ENCODE results near the gene TAF4B.

DNA sequence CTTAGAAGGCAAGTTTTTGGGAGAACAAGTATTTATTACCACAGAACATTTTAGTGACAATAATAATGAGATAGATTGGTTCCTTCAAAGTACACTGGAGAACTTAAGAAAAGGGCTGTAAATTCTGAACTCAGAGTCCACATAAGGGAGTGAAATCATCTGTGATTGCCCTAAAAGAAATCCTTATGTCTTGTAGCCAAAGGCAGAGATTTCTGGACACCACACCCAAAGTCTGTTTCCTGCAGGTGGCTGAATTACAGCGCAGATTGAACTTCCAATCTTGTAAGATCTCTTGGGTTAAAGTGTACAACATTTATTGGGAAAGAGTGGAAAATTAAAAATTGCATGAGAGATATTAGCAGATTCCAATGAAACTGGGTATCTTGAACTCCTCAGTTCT lies 143.8 kb downstream of the TAF4B start:
- TF ChIP-seq, protein P1, sequence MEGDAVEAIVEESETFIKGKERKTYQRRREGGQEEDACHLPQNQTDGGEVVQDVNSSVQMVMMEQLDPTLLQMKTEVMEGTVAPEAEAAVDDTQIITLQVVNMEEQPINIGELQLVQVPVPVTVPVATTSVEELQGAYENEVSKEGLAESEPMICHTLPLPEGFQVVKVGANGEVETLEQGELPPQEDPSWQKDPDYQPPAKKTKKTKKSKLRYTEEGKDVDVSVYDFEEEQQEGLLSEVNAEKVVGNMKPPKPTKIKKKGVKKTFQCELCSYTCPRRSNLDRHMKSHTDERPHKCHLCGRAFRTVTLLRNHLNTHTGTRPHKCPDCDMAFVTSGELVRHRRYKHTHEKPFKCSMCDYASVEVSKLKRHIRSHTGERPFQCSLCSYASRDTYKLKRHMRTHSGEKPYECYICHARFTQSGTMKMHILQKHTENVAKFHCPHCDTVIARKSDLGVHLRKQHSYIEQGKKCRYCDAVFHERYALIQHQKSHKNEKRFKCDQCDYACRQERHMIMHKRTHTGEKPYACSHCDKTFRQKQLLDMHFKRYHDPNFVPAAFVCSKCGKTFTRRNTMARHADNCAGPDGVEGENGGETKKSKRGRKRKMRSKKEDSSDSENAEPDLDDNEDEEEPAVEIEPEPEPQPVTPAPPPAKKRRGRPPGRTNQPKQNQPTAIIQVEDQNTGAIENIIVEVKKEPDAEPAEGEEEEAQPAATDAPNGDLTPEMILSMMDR (conservative IDR thresholded peaks at IDR 0.05; ENCODE audit: low read depth, low read length) = no peak
- no peak for TF ChIP-seq EZH2 (IDR thresholded peaks at IDR 0.05; ENCODE audit: low read length, unreplicated experiment)
- TF ChIP-seq EZH2phosphoT487 (IDR thresholded peaks at IDR 0.05; ENCODE audit: borderline replicate concordance, low read length) = no peak

All from PC-3 (cell line).